RKO (cell line): ENCODE results near the gene MTG1.
"Not testable (repeated sequence)": the region's sequence is repeated elsewhere in the genome, so short reads cannot be mapped to it uniquely, and the experiment has no call there.

Experiments used
- DNase-seq: peaks from one replicate; pipeline ENCODE4 v3.0.0-alpha.2; 2016; ENCODE audit warnings: low spot score

Gene MTG1

DNA sequence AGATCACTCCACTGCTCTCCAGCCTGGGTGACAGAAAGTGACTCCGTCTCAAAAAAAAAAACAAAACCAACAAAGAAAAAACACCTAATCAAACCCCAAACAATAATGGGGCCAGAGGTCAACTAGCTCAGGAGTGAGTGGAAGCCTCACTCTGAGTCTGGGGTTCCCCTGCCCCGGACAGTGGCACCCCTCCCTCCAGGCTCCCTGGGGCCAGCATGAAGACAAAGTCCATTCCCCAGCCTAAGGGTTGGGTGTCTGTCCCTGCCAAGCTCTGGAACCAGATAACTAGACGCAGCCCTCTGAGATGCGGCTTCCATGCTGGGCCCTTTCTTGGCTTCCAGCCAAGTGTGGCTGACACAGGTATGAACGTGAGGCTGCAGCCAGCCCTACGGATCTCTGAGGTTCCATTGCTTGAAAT is 34.4 kb upstream of the MTG1 start:
- no peak for DNase-seq

GRCh38 chr10:133359972-133360610 is 33.9 kb upstream of the MTG1 start:
- DNase-seq, result no peak

- no peak for DNase-seq
Measured at GRCh38 chr10:133361227-133361626, 32.7 kb upstream of the MTG1 start.

DNA sequence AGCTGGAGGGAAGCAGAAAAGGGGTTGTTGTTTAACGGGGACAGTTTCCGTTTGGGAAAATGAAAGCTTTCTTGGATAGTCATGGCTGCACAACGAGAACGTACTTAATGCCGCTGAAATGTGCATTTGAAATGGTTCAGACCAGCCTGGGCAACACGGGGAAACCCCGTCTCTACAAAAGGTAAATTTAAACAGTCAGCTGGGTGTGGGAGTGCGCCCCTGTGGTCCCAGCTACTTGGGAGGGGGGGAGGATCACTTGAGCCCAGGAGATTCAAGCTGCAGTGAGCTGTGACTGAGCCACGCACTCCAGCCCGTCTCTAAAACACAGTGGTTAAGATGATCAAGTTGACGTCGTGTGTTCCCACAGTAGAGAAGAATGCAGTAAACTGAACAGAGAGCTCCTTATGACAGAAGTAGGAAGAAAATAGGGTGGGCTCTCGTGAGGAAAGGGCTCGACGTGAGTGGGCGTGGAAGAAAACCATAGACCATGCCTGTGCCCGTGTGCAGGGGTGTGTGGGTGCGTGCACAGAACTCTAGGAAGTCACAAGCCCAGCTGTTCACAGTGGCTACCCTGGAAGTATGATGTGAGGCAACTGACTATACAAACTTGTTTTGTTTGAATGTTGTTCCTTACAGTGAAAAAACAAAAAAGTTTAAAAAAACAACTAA is 32.0 kb upstream of the MTG1 start:
- no peak for DNase-seq

GRCh38 chr10:133362846-133363245 is 31.1 kb upstream of the MTG1 start:
- DNase-seq, result no peak

GRCh38 chr10:133364645-133365431 is 29.1 kb upstream of the MTG1 start:
- DNase-seq, result no peak

DNA sequence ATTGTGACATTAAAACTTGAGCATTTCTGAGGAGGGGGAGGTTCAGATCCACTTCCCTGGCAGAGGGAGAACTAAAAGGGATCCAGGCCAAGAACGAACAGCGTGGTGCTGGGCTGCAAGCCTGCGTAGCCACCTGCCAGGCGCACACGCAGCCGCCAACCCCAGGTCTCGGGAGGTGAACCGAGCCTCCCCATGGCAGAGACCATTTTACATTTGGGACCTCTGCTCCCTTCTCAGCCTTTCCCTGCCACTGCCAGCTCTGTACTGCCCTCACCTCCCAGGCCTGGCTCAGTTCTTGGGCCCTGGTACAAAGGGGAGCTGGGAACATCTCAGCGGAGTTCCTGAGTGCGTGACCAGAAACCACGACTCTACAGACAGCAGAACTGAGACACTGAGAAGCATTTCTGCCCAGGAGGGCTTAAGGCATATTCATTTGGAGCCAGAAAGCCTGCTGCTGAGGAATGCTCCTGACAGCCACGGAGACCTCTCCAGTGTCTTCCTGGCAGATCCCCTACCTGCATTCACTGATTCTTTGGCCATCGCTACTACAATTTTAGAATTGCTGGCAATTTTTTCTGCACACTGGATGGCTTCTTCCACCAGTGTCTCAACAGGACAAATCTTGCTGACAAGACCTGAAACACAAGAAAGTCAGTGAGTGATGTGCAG is 28.4 kb upstream of the MTG1 start:
- no peak for DNase-seq

- no peak for DNase-seq
Measured at GRCh38 chr10:133366130-133366478, 27.9 kb upstream of the MTG1 start.

DNA sequence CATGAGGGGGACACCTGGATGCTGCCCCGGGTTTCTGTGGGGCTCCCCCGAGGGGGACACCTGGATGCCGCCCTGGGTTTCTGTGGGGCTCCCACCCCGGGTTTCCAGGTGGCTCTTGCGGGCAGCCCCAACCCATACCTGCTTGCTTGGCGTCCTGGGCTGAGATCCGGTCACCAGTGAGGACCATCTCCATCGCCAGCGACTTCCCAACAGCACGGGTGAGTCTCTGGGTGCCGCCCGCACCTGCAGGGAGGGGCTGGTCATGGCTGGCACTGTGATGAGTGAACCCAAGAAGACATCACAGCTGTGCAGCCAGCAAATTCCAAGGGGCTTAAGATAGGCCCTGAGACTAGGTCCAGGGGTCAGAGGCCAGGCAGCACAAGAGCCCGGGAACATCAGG is 27.2 kb upstream of the MTG1 start:
- no peak for DNase-seq

GRCh38 chr10:133367461-133367860 is 26.5 kb upstream of the MTG1 start:
- DNase-seq, result not testable (repeated sequence)

GRCh38 chr10:133368153-133368552 is 25.8 kb upstream of the MTG1 start:
- no peak for DNase-seq

DNA sequence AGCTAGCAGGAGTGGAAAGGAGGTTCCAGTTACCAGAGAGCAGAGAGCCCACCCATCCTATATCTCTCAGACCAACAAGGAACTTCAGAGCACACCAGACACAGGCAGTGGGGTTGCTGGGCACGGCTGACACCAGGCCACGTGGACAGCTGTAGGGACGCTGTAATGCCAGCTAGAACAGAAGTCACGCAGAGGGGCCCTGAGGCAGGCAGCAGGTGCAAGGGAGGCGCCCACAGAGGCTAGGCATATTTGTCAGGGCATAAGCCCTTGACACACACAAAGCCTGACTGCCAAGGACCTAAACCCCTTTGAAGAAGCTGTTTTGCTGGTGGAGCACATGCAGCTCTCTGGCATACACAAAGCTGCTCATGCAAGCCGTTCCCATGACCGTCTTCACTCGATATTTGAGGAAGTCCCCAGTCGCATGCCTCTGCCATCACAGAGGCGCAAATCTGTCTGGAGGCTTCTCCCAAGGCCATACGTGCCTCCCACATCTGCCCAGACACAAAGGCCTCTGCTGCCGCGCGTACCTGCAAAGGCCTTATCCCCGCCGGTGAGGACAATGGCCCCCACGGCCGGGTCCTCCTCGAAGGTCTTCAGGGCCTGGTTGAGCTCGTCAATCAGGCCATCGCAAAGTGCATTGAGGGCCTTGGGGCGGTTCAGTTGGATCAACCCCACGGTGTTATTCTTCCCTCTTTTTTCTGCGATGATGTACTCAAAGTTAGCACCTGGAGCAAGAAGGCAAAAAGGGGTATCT is 23.7 kb upstream of the MTG1 start:
- DNase-seq, result no peak

DNA sequence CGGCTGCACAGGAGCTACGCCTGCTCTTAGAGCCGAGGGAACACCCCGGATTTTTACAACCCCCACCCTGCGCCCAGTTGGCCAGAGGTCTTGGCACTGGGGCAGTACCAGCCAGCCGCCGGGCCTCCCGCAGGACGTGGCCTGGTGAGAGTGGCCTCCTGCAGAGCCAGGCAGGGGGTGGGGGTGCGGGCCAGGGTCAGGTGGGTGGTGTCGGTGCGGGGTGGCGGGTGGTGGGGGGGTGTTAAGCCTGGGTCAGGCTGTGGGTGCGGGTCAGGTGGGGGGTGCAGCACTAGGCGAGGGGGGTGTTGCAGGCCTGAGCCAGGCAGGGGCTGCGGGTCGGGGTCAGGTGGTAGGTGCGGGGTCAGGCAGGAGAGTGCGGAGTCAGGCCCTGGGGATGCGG is 21.4 kb upstream of the MTG1 start:
- DNase-seq, result no peak

GRCh38 chr10:133373174-133374090 is 20.5 kb upstream of the MTG1 start, which contains the start of gene ECHS1:
Gene ECHS1, minus strand, starts transcription at chr10:133373354. Its CDS starts 21 bp downstream, at chr10:133373333.
- DNase-seq, result peak; percentile 92

DNA sequence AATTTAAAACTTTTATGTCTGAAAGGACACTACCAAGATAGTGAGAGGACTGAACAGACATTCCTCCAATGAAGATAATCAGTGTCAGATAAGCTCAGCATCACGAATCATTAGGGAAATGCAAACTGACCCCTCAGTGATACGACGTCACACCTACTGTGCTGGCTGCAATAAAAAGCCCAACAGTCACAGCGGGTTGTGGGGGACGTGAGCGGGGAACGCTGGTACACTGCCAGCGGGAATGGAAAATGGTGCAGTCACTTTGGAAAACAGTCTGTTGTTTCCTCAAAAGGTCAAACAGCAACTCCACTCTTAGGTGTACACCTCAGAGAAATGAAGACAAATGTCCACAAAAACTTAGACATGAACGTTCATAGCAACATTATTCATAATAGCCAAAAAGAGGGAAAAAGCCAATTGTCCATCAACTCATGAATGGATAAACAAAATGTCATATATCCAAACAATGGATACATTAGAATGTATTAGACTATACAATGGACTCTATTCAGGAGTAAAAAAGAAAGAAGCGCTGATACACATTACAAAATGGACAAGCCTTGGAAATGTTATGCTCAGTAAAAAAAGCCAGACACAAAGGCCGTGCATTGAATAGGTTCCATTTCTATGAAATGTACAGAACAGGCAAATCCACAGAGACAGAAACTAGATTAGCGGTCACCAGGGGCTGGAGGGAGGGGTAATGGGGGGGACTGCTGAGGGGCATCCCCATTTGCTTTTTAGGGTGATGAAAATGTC is 18.4 kb upstream of the MTG1 start:
- DNase-seq, result no peak

DNA sequence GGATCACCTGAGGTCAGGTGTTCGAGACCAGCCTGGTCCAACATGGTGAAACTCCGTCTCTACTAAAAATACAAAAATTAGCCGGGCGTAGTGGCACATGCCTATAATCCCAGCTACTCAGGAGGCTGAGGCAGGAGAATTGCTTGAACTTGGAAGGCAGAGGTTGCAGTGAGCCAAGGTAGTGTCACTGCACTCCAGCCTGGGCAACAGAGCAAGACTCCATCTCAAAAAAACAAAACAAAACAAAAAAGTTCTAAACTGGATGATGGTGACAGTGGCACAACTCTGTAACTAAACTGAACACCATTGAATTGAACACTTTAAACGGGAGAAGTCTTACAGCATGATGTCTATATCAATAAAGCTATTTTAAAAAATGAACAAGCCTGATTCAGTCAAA is 17.8 kb upstream of the MTG1 start:
- not testable (repeated sequence) for DNase-seq

DNA sequence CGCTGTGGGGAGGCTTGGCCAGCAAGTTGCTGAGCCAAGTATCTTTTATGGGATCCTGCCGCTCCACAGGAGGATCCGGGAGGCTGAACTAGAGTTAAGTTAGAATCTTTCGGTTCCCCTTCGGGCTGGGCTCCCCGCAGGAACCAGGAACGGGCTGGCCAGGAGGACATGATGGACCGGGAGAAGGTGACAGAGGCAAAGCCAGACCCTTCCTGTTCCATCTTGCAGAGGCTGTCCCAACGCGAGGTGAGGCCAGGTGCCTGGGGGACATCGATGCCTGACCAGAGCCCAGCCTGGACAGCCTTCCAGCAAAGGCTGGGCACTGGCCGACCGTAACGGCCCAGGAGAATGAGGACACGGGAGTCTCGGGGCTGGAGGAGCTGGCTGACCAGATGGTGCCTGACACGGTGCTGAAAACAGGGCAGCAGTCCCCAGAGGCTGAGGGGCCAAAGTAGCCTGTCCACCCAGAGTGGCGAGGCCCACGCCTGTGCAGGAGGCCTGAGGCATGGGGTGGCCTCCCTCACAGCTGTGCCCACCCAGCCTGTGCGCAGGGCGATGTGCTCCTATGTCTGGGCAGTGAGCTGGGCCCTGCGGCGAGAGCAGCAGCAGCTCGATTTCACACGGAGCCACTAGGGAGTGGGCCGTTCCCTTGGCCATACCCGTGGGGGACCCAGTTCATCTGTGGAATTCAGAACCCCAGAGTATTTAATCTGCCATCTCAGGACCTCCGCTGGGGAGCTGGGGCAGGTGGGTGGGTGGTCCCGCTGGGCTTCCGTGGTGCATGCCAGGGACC is 16.7 kb upstream of the MTG1 start:
- no peak for DNase-seq

GRCh38 chr10:133377818-133378250 is 16.1 kb upstream of the MTG1 start:
- no peak for DNase-seq
